Choroid plexus epithelial cell (primary cell): ENCODE data around the gene NFIC.

Experiments used
- DNase-seq: peaks from one replicate; pipeline ENCODE4 v3.0.0-alpha.2; 2010; ENCODE audit warnings: low read depth
- H3K4me3 ChIP-seq: 2 replicates; pipeline ENCODE4 v1.5.1; 2011; ENCODE audit warnings: low read depth, mild to moderate bottlenecking, control low read depth, low read length, moderate library complexity
- CTCF ChIP-seq: conservative IDR thresholded peaks from 2 replicates; pipeline ENCODE4 v1.5.1; 2011; ENCODE audit warnings: low read depth, mild to moderate bottlenecking, control low read depth, inconsistent platforms, low read length, moderate library complexity

The NFIC gene

DNA sequence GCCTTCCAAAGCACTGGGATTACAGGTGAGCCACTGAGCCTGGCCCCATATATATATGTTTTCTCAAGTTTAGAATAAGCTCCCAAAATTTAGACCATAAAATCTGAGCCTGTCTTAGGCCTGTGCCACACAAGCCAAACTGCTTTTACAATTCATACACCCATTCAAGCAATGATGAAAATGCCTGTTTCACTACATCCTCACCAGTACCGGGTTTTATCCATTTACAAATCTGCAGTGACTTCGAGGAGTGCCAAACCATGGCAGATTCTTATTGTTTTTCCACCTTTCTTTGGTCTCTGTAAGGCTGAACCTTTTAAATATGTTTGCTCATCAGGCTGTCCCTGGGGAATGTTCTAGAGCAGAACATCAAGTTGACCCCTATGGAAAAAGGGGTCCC, 9.6 kb upstream of the NFIC start:
- no peak for DNase-seq
- H3K4me3 ChIP-seq, result no peak overlapping the region
- TF ChIP-seq CTCF, result no peak

DNA sequence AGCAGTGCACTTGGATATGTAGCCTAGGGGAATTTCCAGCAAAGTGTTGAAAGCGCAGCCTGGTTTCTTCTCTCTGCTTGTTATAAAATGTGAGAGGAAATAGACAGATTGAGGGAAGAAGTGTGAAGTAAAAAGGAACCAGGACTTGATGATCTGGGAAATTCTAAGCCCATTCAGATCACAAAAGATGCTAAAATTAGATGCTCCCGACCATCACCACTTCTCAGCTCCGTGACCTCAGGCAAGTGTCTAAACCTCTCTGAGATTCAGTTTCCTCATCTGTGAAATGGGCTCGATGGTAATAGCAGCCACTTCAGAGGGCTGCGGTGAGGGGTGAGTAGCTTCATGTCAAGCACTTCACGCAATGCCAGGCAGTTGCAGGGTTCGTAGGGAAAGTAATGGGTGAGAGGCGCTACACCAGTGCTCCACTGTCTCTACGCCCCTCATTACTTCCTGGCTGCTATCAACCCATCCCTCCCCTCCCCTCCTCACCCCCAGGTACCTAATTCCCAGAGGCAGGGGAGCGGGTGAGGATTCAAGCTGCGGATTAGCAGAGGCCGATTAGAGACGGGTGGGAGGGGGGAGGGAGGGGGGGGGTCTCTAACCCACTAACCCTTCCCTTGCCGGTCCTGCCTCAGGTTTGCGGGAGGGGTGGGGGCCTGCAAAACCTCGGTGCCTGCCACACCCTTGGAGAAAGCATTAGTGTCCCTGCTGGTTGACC, 9.0 kb upstream of the NFIC start:
- DNase-seq, result no peak
- no peak overlapping the region for H3K4me3 ChIP-seq
- TF ChIP-seq CTCF, result no peak

- peak overlapping the region; percentile 78 for H3K4me3 ChIP-seq
Observed at GRCh38 chr19:3357992-3358688, 8.2 kb upstream of the NFIC start.

DNA sequence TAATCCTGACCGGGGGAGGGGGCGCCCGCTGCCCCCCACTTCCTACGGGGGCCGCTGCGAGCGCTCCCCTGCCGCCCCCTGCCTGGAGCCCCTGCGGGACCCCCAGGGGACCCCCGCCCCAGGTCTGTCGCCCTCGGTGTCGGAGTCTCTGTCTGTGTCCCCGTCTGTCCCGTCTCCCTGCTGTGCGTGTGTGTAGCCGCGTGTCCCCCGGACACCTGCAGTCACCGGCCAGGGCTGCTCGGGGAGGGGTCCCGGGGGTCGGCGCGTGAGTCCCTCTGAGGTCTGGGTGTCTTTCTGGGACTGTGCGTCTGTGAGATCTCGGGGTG, 7.7 kb upstream of the NFIC start:
- TF ChIP-seq CTCF, result no peak
- H3K4me3 ChIP-seq, result peak overlapping the region; percentile 78
- DNase-seq, result no peak

More at GRCh38 chr19:3357992-3358688, 8.2 kb upstream of the NFIC start:
- no peak for TF ChIP-seq CTCF
- DNase-seq, result no peak

GRCh38 chr19:3359015-3359918, 7.1 kb upstream of the NFIC start:
- TF ChIP-seq CTCF, result no peak
- peak; percentile 63 for DNase-seq
- peak overlapping the region; percentile 78 for H3K4me3 ChIP-seq

- DNase-seq, result peak; percentile 47
- TF ChIP-seq CTCF, result no peak
- peak overlapping the region; percentile 78 for H3K4me3 ChIP-seq
Observed at GRCh38 chr19:3359919-3360420, 6.4 kb upstream of the NFIC start.
